GM20431 (cell line): ENCODE measurements around the gene MBD3.

Source experiments
- in situ Hi-C: fragments of 300-500 bp; cut with MseI, MboI; formaldehyde crosslinking; loops from one replicate; pipeline ENCODE4 v1.15.0; 2020; ENCODE audit warnings: low sequenced_read_pairs; ENCODE audit not compliant: unreplicated experiment

Gene MBD3

DNA sequence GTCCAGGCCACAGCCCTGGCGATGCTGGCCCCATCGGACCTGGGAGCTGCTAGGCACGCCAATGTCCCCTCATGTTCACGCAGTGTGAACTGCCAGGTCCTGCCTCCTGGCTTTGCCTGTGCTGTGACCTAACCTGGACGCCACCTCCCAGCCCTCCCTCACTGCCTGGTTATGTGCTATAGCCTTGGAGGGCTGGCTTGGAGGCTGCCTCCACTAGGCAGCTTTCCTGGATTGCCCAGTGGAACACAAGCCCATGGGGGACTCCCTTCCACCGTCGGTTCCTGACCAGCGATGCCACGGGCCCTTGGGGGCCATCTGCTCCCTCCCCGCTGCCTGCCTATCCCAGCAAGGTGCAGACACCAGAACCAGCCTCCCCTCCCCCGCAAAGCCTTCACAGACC lies 27.8 kb upstream of the MBD3 start:
- in situ Hi-C loops: no loop called here

DNA sequence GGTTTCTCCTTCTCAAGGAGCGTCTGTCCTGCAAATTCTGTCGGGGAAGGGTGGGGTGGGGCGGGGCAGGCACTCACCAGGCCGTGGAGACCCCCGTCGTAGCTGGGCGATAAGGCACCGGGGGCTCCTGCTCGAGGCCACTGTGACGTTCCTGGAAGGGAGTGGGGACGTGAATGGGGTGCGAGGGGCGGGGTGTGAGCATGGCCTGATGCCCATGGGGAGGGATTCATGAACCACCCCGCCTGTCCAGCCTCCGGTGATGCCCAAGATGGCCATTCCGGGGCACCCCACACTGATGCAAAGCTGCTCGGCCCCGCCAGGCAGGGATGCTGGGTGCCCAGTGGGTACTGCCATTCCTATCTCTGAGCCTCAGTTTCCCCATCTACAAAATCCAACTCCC lies 27.0 kb upstream of the MBD3 start:
- in situ Hi-C loops: no loop called here

DNA sequence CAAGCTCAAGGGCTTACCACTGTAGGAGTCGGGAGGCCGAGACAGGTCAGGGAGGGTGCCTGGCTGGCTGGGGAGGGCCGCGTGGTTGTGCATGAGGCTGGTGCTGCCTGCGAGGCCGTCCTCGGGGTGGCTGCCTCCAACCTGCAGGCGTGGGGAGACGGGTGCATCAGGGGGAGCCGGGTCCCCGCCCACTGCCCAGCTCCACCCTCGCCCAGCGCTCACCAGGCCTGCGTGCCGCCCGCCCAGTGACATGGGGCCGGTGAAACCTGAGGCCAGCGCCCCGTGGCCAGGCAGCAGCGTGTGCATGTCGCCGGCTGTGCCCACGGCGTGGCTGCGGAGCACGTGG lies 26.4 kb upstream of the MBD3 start:
- in situ Hi-C loops: no loop called here

DNA sequence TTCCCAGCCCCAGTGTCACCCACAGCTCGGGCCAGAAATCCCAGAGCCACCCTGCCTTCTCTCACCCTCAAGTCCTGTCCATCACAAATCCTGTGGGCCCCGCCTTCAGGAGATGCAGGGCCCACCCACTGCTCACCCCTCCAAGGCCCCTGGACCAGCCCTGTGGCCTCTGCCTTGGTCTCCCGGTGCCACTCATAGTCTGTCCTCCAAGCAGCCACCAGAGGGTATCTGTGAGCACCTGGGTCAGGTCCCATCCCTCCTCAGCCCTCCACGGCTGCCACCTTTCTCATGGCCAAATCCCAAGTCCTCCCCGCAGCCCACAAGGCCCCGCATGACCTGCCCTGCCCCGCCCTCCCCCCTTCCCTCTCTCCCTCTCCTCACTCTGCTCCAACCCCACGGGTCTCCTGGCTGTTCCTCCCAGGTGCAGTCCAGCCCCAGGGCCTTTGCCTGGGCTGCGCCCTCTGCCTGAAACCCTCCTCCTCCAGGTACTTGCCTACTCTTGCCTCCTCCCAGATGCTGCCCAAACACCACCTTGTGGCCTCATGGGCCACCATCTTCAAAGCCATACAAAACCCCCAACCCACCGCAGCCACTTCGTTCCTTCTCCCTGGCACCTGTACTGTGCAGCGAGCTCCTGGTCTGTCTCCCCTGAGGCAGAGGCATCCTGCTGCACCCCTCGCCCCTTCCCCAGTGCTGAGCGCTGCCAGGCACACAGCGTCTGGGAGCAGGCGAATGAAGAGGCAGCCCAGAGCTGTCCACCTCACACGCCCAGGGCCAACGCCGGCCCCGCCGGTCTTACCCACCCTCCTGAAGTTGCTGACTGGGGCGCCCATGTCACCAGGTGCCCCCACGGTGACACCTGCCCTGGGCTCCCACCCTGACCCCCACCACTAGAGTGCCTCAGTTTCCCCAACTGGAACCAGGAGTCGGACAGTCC lies 25.8 kb upstream of the MBD3 start:
- in situ Hi-C loops: no loop called here

DNA sequence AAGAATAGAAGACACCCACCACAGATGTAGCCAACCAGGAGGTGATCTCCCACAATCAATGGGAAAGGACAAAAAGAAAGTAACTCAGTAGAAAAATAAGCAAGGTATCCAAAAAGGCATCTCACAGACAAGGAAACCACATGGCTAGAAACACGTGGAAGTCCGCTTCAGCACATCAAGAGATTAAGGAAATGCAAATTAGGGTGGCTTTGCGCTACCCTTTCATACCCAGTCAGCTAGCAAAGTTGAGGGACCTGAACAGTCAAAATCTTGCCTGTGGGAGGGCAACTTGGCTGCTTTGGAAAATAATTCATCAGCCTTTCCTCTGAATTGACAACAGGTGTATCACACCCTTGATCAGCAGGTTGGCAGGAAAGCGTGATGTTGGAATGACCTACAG lies 24.2 kb upstream of the MBD3 start:
- in situ Hi-C loops: no loop called here

DNA sequence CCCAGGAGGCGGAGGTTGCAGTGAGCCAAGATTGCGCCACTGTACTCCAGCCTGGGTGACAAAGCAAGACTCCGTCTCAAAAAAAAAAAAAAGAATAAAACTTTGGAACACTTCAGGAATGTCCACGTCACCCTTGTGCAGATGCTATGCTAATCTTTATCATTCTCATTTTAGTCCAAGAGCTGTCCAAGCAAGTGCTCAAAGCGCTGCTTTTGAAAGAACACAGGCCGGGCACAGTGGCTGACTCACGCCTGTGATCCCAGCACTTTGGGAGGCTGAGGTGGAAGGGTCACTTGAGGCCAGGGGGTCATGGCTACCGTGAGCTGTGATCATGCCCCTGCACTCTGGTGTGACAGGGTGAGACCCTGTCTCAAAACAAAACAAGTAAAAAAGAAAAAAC lies 23.7 kb upstream of the MBD3 start:
- in situ Hi-C loops: no loop called here

DNA sequence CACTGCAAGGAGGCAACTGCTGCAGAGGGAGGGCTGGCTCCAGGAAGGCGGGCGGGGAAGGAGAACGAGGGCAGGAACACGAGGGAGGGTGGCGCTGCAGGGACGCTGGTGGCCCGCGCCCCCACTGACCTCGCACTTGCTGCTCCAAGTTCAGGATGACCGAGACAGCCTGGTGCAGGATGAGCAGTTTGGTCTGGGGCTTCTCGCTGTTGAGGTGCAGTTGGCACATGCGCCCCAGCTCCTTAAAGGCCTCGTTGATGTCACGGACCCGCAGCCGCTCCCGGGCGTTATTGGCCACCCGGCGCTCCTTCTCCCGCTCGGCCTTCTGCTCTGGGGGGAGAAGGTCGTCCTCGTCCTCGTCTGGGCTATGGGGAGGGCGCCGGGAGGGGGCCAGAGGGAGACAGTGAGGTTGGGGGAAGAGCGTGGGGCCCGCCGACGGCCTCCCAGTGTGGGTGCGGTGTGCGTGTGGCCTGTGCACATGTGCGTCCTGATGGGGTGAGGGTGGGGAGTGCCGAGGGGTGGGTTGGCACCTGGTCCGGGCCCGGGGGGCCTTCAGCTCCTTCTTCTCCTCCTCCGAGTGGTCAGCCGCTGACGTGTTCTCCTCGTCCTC lies 22.6 kb upstream of the MBD3 start:
- in situ Hi-C loops: no loop called here

DNA sequence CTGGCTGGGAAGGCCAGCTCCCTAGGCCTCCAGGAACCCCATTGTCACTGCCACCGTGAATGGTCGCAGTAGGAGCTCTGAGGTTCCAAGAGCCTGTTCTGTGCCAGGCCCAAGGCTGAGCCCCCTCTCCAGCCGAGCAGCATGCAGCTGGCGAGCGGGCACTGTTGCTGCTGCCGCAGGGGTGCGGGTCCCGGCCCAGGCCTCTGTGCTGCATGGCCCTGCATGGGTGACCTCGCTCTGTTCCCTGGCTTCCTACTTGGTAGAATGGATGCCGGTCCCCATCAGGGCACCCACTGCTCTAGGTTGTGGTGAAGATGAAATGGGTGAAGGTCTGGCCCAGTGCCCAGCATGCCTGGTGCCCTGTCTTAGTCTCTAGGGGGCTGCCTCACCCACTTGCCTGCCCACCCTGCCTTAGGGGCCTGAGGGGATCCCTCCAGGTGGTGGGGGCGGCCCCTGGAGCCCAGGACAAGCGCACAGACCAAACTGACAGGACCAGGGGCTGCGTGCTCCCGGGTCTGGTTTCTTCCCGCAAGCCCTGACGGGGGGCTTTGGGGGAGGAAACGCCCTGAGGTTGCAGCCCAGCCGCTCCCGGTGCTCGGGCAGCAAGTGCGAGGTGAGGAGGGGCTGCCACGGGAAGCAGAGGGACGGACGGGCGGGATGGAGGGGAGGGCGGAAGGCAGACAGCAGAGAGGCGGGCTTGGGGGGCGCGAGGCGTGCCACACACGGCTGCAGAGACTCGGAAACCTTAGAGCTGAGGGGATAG lies 21.3 kb upstream of the MBD3 start:
- in situ Hi-C loops: no loop called here

DNA sequence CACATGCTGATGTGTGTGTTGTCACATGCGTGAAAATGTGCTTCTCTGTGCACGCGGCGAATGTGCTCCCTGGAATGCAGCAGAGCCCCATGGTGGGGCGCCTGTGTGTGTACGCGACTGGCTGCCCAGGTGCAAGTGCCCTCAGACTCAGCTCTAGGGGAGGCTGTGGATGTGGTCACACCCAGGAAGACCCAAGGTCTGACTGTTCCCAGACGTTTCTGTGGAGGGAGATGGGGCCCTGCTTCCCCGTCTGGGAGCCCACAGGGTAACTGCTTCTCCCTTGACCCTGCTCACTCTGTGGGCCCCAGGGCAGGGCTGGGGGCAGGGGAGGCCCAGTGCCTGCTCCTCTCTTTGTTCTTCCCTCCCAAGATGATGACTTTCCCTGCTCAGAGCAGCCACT lies 20.5 kb upstream of the MBD3 start:
- in situ Hi-C loops: no loop called here

DNA sequence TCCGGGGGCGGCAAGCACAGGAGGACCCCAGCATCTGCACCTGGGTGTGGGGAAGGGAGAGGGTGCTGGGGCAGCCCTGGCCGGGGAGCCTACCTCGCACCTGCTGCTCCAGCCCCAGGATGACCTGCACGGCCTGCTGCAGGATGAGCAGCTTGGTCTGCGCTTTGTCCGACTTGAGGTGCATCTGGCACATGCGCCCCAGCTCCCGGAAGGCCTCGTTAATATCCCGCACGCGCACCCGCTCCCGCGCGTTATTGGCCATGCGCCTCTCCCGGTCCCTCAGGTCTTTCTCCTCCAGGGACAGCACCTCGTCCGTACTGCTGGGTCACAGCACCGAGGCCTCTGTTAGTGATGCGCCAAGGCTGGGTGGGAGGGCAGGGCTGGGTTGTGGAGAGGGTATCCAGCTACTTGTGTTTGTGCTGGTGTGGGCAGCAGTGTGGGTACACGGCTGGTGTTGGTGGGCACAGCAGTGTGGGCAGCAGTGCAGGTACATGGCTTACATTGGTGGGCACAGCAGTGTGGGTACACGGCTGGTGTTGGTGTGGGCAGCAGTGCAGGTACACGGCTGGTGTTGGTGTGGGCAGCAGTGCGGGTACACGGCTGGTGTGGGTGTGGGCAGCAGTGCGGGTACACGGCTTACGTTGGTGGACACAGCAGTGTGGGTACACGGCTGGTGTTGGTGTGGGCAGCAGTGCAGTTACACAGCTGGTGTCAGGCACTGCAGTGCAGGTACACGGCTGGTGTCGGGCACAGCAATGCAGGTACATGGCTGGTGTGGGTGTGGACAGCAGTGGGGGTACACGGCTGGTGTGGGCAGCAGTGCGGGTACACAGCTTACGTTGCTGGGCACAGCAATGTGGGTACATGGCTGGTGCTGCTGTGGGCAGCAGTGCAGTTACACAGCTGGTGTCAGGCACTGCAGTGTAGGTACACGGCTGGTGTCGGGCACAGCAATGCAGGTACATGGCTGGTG lies 19.7 kb upstream of the MBD3 start:
- in situ Hi-C loops: no loop called here

DNA sequence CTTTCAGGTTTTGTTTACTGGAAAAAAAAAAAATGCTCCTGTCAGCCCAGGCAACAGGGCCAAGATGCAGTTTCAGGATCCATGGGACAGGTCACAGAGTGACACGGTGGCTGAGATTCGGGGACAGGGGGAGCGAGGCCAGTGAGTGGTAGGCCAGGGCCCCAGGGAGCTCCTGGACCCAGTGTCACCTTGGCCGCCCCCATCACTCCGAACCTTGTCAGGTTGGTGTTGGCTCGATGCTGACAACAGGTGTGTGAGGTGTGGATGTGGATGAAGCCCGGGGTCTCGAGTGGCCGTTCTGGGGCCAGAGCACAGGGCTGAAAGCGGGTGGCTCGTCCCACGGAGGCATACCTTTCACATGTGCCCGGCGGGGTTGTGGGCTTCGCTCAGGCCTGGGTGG lies 18.7 kb upstream of the MBD3 start:
- in situ Hi-C loops: no loop called here

DNA sequence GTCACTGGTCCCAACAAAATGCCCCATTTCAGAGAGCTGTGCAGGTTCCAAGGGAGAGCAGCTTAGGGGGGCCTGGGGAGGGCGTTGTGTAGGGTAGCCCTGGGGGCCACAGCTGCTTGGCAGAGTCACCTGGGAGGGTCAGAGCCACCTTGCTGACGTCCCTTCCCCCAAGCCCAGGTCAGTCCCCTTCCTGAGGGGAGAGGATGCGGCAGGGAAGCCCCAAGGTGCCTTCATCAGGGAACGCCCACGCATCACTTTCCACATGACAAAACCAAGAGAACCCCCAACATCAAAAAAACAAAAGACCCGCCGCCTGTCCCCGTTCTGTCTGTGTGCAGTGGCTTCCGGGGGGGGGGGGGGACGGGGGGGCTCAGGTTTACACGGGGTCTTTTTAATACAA lies 17.9 kb upstream of the MBD3 start:
- in situ Hi-C loops: no loop called here

DNA sequence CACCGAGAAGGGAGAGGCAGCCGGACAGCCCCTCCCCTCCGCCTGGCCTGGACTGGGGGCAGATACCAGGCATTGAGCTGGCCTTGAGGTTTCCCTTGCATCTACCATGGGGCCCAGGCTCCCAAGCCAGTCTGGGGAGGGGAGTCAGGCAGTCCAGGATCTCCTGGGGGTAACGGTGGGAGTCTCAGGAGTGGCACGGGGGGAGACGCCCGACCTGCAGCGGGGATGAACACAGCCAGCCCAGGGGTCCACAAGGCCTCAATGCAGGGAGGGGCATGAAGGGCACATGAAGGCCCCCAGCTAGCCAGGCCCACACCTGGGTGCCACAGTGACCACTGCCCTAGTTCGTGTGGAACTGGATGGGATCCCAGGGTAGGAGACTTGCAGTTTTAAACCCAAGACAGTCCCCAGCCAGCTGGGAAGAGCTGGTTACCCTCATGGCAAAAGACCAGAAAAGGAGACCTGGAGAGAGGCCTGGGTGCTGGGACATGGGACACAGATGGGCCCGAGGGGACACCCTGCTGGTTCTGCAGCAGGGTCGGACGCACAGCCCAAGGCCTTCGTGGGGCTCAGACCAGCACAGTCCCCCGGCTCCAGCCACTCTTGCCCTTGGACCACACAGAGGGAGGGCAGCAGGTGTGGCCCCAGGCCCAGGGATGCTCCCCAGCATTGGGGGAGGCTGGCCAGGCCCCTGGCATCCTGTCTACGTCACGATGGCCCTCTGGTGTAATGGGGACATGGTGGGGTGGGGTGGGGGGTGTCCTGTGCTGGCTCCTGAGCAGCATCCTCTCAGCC lies 17.2 kb upstream of the MBD3 start:
- in situ Hi-C loops: no loop called here

DNA sequence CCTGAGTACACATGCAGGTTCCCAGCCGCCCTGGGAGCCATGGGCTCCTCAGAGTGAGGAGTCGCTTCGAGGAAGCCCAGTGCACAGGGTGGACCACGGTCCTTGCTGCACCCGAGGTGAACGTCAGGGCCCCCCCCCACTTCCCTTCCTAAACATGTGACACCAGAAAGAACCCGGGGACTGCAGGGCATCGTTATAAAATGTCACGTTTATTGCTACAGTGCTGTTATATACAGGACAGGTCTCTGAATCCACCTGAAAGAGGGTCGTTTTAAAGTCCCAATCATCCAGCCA lies 16.4 kb upstream of the MBD3 start:
- in situ Hi-C loops: no loop called here

DNA sequence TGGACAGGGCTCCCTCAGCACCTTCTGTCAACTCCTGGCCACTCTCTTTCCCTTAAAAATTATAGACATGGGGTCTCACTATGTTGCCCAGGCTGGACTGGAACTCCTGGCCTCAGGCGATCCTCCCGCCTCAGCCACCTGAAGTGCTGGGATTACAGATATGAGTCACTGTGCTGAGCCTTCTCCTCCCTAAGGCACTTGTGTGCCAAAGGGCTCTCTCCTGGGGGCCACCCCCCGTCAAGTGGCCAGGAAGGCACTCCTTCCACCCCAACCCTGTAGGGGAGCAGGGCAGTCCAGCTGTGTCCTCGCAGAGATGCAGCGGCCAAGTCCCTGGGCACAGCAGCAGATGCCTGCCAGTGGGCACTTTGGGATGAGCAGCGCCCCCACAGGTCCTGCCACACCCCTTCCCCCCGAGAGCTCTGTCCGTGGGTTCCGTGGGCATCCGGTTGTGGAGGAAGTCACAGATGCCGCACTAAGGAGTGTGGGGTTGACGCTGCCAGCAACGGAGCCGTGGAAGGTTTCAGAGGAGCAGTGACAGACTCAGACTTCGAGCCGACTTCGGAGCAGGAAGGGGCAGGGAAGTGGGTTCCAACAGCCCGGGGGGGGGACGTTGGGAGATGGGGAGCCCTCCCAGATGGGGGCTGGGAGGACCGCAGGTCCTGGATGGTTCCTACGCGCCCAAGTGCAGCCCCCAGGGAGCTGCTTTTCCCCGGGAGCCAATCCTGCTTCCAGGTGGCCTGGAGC lies 15.9 kb upstream of the MBD3 start:
- in situ Hi-C loops: no loop called here

DNA sequence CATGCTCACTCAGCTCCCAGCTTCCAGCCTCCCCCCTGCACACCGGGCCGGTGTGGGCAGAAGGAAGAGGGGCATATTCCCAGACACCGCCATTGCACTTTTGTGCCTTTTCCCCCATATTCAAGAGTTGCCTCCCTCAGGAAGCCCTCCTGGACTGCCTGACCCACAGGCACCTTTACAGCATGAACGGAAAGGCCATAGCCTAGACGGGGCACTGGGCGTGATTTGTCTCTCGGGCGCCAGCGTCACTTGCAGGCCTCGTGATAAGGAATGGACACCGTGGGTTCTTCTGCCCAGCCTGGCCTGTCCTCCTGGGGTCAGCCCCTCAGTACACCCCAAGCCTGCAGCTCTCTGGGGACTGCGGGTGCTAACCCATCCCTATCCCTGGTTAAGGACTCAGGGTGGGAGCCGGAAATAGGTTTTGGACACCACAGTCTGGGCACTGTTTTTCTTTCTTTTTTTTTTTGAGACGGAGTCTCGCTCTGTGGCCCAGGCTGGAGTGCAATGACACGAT lies 13.5 kb upstream of the MBD3 start:
- in situ Hi-C loops: no loop called here

DNA sequence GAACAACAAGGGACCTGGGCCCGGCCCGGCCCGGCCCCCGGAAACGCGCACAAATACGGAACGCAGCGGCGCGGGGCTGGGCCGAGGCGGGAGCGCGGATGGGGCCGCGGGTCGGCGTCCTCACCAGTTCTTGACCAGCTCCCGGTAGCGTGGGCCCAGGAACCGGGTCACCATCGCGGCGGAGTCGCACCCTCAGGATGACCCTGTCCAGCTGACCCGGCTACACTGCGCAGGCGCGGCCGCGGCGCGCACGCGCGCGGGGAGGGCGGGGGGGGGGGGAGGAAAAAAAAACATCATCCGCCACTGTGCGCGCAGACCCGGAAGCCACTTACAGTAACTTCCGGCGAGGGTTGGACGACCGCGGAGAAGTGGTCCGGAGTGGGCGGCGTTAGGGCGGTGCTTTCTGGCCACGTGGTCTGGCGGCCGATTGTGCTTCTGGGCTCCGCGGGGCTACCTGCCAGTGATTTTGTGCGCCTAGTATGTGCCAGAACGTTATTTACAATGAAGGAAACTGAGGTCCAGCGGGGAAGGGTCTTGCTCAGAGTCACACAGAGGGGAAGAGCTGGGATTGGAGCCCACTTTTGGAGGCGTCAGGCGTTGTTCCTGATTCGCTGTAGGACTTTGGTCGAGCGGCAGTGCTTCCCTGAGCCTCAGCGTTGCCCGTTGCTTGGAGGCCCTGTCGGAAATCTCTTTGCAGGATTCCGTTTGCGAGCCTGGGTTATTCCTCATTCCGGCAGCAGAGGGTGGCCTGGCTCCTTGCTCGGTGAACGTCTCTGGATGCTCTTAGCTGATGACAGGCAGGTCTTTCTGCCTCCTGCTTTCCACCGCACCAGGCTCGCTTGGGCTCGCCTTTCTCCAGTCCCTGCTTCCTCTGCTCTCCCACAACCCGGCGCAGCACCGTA lies 12.8 kb upstream of the MBD3 start, which contains the start of gene UQCR11:
Gene UQCR11 (minus strand): TSS at position 227 of the 902 bp plus-strand sequence. CDS start 53 bp downstream, at position 174.
- in situ Hi-C loops: no loop called here
